ENCODE measurements around the gene U2AF2.

The U2AF2 gene

DNA sequence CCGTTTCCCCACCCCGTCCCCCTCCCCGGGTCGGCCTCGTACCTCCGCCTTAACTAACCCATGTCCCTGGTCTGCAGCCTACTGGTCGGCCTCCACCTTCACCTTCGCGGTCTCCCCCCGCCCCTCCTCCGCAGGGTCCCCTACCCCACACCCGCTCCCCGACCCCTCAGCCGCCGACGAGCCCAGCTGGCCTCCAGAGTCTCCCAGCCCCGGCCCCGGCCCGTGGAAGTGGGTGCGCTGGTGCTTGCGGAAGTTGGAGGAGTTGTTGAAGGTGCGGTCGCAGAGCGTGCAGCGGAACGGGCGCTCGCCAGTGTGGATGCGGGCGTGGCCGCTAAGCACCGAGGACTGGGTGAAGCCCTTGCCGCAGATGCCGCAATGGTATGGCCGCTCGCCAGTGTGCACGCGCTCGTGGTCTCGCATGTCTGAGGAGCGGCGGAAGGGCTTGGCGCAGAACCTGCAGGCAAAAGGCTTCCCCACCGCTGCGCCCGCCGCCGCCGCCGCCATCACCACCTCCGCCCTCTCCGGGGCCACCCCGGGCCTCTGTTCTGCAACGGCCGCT is 33.1 kb upstream of the U2AF2 start:
- no peak for DNase-seq (ENCODE audit: low spot score)

DNA sequence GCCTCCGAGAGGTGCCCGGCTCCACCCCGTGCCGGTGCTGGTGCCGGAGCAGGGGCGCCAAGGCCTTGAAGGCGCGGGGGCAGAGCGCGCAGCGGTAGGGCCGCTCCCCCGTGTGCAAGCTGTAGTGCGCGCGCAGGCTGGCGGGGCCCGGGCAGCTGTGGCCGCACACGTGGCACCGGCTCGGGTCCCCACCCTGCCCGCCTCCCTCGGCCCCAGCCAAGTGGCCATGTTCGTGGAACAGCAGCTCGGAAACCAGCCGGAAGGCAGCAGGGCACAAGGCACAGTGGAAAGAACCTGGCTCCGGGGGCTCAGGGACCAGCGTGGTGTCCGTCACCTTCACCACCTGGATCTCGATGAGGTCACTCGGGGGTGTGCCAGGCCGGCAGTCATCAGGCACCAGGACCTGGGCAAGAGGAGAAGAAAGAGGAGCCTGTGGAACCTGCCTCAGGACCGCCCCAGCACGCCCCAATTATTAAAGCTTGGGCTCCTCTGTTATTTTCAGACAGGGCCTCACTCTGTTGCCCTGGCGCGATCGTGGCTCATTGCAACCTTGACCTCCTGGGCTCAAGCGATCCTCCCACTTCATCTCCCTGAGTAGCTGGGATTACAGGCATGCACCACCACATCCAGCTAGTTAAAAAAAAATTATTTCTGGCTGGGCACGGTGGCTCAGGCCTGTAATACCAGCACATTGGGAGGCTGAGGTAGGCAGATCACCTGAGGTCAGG is 32.4 kb upstream of the U2AF2 start:
- no peak for DNase-seq (ENCODE audit: low spot score)

DNA sequence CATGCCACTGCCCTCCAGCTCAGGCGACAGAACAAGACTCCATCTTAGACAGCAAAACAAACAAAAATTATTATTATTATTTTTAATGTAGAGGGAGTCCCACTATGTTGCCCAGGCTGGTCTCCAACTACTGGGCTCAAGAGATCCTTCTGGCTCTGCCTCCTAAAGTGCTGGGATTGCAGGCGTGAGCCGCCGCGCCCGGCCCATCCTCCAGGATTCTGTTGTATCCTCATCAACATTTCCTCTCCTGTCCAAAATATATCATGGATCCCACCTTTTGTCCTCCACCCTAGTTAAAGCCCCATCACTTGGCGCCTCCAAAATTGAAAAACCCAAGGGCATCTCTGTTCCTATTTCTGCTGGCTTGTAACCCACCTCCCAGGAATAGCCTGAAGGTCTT is 31.7 kb upstream of the U2AF2 start:
- DNase-seq (ENCODE audit: low spot score) = no peak

DNA sequence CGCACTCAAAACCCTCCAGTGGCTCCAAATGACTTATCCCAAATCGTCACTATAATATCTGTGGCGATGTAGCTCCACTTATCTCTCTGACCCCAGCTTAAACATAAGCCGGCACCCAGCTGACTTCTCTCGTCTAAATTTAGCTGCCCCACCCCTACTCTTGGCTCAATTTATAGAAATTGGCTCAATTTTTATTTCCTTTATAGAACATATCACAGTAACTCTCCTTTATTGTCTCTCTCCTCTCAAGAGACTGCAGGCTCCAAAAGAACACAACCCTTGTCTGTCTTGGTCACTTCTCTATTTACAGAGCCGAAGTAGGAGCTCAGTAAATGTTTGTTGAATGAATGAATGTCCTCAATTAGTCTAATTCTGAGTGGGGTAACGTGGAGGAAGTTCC is 31.3 kb upstream of the U2AF2 start:
- DNase-seq (ENCODE audit: low spot score) = no peak

DNA sequence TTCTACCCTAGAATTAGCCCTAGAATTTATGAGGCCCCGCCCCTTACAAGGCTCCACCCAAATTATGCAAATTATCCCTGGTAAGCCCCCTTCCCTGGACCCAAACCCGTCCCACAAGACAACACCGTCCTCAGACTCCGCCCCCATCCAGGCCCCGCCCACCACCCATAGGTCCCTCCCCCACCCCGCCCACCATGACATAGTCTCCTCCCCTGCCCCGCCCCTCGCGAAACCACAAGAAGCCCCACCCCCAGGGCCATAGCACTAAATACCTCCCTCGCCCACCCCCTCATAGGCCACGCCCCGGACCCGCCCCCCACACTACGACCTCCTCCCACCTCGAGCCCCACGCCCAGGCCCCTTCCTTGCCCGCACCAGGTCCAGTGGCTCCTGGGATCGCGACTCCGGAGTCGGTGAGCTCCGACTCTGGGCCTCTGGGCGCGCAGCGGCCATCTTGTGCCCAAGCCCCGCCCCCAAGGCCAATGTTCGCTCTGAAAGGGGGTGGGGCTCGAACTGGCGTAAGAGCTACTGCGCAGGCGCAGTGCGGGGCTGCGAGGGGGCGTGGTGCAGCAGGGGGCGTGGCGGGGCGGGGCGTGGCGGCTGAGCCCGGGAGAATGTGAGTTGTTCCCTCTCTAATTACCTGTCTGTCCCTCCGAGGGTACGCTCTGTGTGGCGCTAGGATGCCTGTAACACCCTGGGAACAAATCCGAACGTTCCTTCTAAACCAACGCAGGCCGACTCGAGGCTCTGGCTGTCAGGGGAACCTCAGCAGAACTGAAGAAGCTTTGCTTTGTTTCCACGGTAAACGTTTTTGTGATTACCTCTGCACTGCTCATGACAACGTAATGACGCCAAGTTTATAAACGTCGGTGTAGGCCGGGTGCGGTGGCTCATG is 30.5 kb upstream of the U2AF2 start, which contains the start of gene ZNF784:
Gene ZNF784 (minus strand): TSS at position 458 of the 895 bp plus-strand sequence. CDS start 5 bp downstream, at position 453.
- peak; percentile 94 for DNase-seq (ENCODE audit: low spot score)

DNA sequence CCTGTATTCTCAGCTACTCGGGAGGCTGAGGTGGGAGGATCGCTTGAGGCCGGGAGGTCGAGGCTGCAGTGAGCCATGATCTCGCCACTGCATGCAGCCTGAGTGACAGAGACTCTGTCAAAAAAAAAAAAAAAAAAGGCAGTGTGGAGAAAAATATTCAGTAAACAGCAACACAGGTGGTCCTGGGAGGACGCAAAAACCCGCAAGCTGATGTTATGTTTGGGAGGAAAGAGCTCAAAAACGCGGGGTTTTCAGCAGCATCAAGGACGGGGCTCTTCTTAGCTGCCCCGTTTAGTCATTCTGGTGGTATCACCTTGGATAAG is 29.9 kb upstream of the U2AF2 start:
- DNase-seq (ENCODE audit: low spot score) = no peak

DNA sequence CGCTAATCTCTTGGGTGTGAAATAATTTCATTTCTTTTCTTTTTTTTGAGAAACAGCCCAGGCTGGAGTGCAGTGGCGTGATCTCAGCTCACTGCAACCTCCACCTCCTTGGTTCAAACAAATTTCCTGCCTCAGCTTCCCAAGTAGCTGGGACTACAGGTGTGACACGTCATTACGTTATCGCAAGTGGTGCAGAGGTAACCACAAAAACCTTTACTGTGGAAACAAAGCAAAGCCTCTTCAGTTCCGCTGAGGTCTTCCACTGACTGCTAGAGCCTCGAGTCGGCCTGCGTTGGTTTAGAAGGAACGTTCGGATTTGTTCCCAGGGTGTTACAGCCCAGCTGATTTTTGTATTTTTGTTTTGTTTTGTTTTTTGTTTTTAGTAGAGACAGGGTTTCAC is 28.5 kb upstream of the U2AF2 start:
- DNase-seq (ENCODE audit: low spot score) = no peak

DNA sequence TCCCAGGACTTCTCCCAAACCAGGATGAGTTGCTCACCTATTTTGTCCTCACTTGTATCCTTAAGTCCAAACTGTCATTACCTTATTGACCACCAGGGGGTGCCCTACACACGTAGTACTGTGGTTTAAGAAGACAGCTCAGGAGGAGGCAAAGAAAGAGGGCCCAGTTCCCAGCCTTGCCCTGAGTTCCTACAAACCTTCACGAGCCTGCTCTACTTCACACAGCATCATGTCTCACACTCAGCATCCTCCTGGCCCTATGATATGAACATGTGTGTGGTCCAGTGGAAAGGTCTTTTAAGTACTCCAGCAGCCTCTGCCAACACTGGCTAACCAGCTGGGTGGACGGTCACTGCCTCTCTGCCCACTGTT is 22.4 kb upstream of the U2AF2 start:
- DNase-seq (ENCODE audit: low spot score) = peak; percentile 69

DNA sequence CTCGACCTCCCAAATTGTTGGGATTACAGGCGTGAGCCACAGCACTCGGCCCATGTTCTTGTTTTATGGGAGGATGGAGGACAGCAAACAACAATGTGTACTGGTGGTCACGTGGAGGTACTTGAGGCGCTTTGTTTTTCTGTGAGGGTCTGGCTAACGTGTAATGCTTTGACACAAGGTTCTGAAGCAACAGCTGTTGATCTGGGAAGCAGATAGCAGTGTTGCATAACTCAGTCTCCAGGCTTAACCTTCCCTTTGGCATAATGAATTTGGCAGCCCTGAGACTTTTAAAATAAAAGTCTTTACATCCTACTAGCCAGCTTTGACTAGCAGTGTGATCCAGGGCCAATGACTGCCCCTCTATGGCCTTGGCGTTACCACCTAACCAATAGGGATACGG is 21.0 kb upstream of the U2AF2 start:
- DNase-seq (ENCODE audit: low spot score) = no peak

DNA sequence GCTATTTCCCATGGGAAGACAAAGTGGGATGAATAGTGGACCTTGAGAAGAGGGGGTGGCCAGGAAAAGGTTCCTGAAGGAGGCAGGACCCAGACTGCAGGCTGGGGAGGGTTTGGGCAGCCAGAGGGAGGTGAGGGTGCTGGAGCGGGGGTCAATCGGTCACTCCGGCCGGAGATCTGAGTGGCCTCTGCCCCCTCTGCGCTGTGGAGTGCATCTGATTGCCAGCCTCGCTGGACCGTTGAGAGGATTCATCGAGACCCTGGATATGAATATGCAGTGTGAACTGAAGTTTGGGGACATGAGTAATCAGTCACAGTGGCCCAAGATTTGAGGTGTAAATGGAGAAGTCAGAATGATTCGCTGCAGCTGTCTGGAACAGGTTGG is 19.5 kb upstream of the U2AF2 start:
- DNase-seq (ENCODE audit: low spot score) = no peak

DNA sequence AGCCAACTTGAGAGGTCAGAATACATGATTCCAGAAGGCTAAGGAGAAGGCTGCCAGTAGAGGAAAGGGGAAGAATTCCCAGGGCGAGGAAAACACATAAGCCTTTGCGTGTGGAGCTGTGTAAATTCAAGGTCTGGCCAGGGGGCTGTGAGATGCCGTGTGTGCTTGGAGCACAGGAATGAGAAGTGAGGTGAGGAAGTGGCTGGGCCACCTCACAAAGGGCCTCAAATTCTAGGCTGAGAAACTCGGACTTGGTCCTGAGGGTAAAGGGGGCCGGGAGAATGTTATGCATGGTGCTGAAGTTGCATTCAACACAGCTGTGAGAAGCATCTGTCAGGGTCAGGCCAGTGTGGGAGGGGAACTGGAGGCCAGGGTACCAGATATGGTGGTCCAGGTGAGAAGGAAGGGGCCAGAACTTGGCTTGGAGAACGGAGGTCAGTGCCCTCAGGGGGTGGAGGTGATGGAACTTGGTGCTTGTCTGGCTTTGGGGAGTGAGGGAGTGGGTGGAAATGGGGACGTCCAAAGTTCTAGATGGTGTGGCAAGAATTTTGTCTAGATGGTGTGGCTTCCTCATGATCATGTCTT is 18.9 kb upstream of the U2AF2 start:
- no peak for DNase-seq (ENCODE audit: low spot score)

DNA sequence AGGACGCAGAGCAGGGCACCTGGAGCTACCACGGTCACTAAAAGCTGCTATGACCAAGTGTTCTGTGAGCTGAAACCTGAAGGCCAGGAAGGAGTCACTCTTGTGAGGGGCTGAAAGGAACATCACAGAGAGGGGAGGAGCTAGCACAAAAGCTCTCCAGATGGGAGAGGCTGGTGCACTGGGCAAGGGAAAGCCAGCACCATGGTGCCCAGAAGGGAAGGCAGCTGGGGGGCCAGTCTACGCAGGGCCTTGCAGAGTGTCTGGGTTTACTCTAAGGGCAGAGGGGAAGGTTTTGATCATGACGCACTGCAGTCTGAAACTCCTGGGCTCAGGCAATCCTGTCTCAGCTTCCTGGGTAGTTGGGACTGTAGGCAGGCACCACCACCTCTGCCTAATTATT is 18.1 kb upstream of the U2AF2 start:
- DNase-seq (ENCODE audit: low spot score) = no peak

DNA sequence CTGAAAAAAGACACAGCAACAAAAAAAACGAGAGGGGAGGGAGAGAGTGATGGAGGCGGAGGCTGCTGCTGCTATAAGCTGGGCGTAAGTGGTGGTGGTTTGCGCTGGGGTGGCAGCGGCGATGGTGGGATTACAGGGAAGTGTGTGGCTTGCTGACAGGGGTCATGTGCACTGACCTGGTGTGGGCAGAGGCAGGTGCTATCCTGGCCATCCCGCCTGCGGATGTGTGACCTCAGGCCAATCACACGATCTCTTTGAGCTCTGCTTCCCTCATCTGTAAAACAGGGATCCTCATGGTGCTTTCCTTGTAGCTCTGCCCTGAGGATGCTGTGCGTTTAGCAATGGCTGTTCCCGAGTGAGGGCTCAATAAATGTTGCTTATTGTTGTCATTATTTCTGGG is 17.3 kb upstream of the U2AF2 start:
- no peak for DNase-seq (ENCODE audit: low spot score)

DNA sequence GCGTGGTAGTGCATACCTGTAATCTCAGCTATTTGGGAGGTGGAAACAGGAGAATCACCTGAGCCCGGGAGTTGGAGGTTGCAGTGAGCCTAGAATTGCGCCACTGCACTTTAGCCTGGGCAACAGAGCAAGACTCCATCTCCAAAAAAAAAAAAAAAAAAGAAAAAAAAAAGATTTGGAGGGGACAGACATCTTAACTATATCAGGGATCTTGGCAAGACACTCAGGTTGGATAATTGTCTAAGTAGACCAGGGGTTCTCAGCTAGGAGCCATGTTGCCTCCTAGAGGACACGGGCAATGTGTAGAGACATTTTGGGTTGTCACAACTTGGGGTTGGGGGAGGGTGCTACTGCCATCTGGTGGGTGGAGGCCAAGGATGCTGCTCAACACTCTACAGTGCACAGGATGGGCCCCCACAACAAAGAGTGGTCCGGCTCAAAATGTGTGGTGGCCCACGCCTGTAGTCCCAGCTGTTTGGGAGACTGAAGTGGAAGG is 15.9 kb upstream of the U2AF2 start:
- DNase-seq (ENCODE audit: low spot score) = no peak

DNA sequence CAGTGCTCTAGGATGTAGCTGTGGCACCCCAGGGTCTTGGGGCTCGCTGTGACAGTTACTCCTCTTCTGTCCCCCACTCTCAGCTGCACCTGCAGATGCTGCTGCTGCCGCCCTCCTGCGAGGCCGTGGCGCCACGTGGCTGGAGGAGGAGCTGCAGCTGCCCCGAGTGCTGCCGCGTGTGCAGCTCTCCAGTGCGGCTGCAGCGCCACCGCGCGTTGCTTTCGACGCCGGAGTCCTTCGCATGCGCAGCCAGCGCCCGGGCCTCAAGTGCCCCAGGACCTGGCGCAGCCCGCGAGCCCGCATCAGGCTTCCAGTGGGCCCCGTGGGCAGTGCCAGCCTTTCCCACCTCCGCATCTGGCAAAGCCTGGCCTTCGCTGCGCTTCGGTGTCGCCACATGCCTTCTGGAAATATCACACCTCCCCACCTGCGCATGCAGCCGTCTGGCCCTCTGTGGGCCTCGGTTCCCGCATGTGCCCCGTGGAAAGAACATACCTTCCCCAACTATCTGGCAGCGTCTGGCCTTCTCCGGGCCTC is 14.7 kb upstream of the U2AF2 start:
- DNase-seq (ENCODE audit: low spot score) = peak; percentile 78

DNA sequence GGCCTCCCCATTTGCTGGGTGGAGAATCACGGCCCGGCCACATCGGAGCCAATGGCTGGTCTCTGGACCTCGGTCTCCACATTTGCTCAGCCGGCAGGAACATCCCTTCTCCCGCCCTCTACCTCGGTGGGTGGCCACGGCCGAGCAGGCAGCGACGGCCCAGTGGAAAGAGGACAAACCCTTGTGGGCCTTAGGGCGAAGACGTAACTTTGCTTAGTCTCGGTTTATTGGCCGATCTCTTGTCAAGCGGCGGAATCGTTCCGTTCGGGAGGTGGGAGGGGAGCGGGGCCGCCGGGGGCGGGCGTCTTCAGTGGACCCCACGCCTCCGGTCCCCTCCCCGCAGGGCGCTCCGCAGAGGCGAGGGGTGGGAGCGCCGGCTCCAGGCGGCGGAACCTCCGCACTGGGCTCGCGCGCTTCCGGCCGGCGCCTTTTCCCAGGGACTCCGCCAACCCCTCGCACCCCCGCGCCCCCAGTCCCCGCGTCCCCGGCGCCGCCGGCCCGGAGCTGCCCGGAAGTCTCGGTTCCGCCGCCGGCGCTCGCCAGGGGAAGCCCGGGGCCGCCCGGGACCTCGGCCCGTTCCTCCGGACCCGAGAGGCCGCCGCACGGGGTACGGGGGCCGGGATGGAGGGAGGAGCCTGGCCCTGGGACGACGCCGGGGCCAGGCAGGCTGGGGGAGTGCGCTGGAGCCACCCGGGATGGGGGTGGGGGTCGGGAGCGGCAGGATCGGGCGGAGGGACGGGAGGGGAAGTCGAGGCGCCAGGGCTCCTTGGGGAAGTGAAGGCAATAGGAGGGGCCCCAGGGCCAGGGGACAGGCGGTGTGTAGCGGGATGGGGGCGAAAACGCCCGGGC is 14.0 kb upstream of the U2AF2 start, which contains the start of gene ZNF580:
Gene ZNF580 (plus strand): TSS at position 426 of the 849 bp plus-strand sequence. CDS start 1,507 bp downstream, outside the sequence.
- DNase-seq (ENCODE audit: low spot score) = peak; percentile 88

DNA sequence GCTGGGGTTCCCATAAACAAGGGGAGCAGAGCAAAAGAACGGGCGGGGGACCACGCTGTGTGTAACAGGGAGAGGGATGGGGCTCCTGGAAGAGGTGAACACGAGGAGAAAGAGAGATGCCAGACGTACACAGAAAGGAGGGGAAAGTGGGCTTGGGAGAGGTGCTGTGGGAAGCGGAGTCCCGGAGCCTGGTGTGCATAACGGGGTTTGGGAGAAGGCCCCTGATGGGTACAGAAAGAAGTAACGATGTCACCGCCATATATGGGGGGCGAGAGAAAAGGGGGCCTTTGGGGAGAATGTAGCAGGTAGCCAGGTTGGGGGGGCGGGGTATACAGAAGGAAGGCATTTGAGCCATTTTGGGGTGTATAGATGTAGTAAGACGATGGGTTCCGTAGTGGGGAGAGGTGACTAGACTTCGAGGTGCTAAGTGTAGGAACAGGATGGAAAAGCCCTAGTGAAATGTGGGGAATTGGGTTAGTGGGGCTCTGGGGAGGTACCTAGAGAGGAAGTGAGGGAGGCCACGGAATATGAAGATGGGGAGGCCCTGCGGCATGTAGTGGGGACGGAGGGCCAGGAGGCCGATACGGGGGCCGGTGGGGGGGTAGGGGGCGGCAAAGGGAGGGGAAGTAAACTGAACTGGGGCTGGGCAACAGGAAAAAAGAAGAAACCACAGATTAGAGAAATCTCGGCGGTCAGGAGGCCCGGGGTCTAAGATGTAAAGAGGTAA is 13.2 kb upstream of the U2AF2 start:
- DNase-seq (ENCODE audit: low spot score) = no peak

DNA sequence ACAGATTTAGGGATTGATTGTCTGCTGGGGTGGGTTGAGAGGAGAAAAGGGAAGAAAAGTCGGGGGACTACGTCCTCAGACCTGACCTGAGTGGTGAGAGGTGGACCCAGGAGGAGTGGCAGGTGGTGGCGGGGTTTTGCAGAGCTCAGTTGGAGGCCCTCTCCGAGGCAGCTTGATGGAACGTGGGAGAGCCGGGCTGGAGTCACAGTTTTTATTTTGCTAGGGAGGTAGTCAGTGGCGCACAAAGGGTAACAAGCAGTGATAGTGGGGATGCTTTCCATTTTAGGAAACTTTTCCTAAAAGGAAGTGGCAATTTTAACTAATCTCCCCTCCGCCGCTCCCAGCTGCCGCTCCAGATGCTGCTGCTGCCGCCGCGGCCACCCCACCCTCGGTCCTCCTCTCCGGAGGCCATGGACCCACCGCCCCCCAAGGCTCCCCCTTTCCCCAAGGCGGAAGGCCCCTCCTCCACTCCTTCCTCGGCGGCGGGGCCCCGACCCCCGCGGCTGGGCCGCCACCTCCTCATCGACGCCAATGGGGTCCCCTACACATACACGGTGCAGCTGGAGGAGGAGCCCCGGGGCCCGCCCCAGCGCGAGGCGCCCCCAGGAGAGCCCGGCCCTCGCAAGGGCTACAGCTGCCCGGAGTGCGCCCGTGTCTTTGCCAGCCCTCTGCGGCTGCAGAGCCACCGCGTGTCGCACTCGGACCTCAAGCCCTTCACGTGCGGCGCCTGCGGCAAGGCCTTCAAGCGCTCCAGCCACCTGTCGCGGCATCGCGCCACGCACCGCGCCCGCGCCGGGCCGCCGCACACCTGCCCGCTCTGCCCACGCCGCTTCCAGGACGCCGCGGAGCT is 12.5 kb upstream of the U2AF2 start:
- DNase-seq (ENCODE audit: low spot score) = no peak

DNA sequence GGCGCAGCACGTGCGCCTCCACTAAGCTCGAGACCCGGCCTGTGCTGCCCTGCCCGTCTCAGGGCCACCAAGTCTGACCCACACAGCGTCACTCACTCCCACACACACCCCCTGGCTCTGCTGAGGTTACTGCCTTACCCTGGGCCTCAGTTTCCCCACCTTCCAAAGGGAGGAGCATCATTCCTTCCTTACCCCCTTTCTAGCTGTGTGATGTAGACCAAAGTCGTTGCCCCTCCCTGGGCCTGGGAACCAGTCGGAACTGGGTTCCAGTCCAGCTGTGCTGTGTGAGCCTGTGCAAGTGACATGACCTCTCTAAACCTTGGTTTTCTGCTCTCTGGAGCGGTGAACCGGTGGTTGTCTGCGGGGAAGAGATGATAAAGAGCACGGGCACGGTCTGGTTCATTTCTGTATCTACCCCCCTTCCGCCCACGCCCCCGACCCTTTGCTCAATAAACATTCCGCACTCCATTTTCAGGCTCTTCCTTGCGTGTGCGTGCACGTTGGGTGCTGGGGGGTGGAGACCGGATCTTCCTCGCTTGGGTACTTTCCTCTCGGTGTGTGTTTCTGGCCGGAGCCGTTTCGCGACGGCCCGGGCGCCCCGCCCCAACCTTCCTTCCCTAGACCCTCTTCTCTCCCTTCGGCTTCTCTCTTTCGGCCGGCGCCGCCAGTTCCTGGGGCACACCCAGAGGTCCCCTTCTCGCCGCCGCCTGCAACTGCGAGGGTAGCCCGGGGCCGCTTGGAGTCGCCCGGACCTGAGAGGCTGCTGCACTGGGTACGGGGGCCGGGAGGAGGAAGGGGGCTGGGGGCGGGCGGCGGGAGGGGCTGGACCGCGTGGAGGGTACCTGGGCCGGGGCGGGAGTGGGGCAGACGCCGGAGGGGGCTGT is 11.6 kb upstream of the U2AF2 start, which contains the start of gene ZNF581:
Gene ZNF581 (plus strand): TSS at position 647 of the 884 bp plus-strand sequence. CDS start 923 bp downstream, outside the sequence.
- peak; percentile 93 for DNase-seq (ENCODE audit: low spot score)

Data from hepatic stellate cell (primary cell).